Skeletal muscle tissue (tissue), 4 donors: ENCODE results near the gene ELL2. TPM values are rescaled to one million over a fixed set of nuclear protein-coding genes. Genes with fewer than 3 reads are reported as not detected.

Experiments
- H3K27ac ChIP-seq: one replicate; pipeline ENCODE4 v1.7.0; 2013; ENCODE audit warnings: mild to moderate bottlenecking, low read depth, low read length, inconsistent platforms
- H3K27me3 ChIP-seq, 3 donors: one replicate each; pipeline ENCODE4 v1.7.0; 2013; ENCODE audit warnings: low read length in 3 of 3; ENCODE audit not compliant: control insufficient read depth in 3 of 3, insufficient read depth in 3 of 3
- H3K36me3 ChIP-seq, 3 donors: one replicate each; pipeline ENCODE4 v1.7.0; 2013; ENCODE audit warnings: low read length in 3 of 3; ENCODE audit not compliant: control insufficient read depth in 3 of 3, insufficient read depth in 3 of 3
- H3K4me1 ChIP-seq, 3 donors: one replicate each; pipeline ENCODE4 v1.7.0; 2013; ENCODE audit warnings: low read length in 3 of 3, mild to moderate bottlenecking in 3 of 3; ENCODE audit not compliant: control insufficient read depth in 3 of 3, insufficient read depth in 3 of 3
- H3K4me3 ChIP-seq, 3 donors: one replicate each; pipeline ENCODE4 v1.7.0; 2013; ENCODE audit warnings: low read length in 3 of 3
- H3K9ac ChIP-seq, 3 donors: one replicate each; pipeline ENCODE4 v1.7.0; 2013; ENCODE audit warnings: low read length in 3 of 3, mild to moderate bottlenecking in 3 of 3, moderate library complexity in 2 of 3, low read depth in 1 of 3
- H3K9me3 ChIP-seq, 3 donors: one replicate each; pipeline ENCODE4 v1.7.0; 2013; ENCODE audit warnings: low read length in 3 of 3; ENCODE audit not compliant: control insufficient read depth in 3 of 3
- total RNA-seq: library from RNA; depleted of rRNA; stranded (reverse); fragments of >200 nt; gene quantifications from one replicate; pipeline ENCODE4 v1.2.3, GENCODE V29; 2014
- donor health status: Osteomylitis.

The ELL2 gene
- total RNA-seq, 1 donor from 2014 or later, result 5.7 TPM

- peaks cover 0 to 5% (median 0%) of the 10 kb centered on the region in 3 donors for H3K4me1 ChIP-seq
- H3K36me3 ChIP-seq, result peaks cover 0 to 30% (median 21%) of the 10 kb centered on the region in 3 donors
- no peak overlapping the region for H3K4me3 ChIP-seq
- no peaks in the 10 kb centered on the region for H3K9me3 ChIP-seq
- no peaks in the 10 kb centered on the region for H3K27me3 ChIP-seq
- H3K27ac ChIP-seq, result no peak overlapping the region
- no peak overlapping the region for H3K9ac ChIP-seq
Measured at GRCh38 chr5:95891499-95891898, 70.2 kb downstream of the ELL2 start.

GRCh38 chr5:95889076-95889475 lies 72.6 kb downstream of the ELL2 start:
- no peaks in the 10 kb centered on the region for H3K4me1 ChIP-seq
- H3K27me3 ChIP-seq, result no peaks in the 10 kb centered on the region
- H3K27ac ChIP-seq, result no peak overlapping the region
- no peak overlapping the region for H3K4me3 ChIP-seq
- peaks cover 0 to 27% (median 14%) of the 10 kb centered on the region in 3 donors for H3K36me3 ChIP-seq
- no peak overlapping the region for H3K9ac ChIP-seq
- H3K9me3 ChIP-seq, result no peaks in the 10 kb centered on the region

- H3K27me3 ChIP-seq, result no peaks in the 10 kb centered on the region
- H3K4me1 ChIP-seq, result no peaks in the 10 kb centered on the region
- H3K36me3 ChIP-seq, result peaks cover 0 to 27% (median 14%) of the 10 kb centered on the region in 3 donors
- H3K27ac ChIP-seq, result no peak overlapping the region
- no peaks in the 10 kb centered on the region for H3K9me3 ChIP-seq
- no peak overlapping the region for H3K9ac ChIP-seq
- H3K4me3 ChIP-seq, result no peak overlapping the region
Measured at GRCh38 chr5:95887977-95888376, 73.7 kb downstream of the ELL2 start.

- Histone ChIP-seq H3K36me3 (peaks cover 0 to 26% (median 13%) of the 10 kb centered on the region in 3 donors), H3K4me1 (peaks cover 5 to 7% (median 7%) of the 10 kb centered on the region in 3 donors), H3K9ac (no peak overlapping the region), H3K27ac (no peak overlapping the region), H3K9me3 (no peaks in the 10 kb centered on the region), H3K4me3 (no peak overlapping the region), H3K27me3 (no peaks in the 10 kb centered on the region)
Measured at GRCh38 chr5:95886340-95887044, 75.2 kb downstream of the ELL2 start.

GRCh38 chr5:95884511-95884910 lies 77.1 kb downstream of the ELL2 start:
- H3K9me3 ChIP-seq, result no peaks in the 10 kb centered on the region
- no peak overlapping the region for H3K4me3 ChIP-seq
- no peaks in the 10 kb centered on the region for H3K27me3 ChIP-seq
- peaks cover 5 to 7% (median 7%) of the 10 kb centered on the region in 3 donors for H3K4me1 ChIP-seq
- H3K9ac ChIP-seq, result no peak overlapping the region
- H3K27ac ChIP-seq, result no peak overlapping the region
- H3K36me3 ChIP-seq, result peaks cover 0 to 8% (median 2%) of the 10 kb centered on the region in 3 donors

GRCh38 chr5:95884017-95884325 lies 77.7 kb downstream of the ELL2 start:
- no peaks in the 10 kb centered on the region for H3K27me3 ChIP-seq
- H3K4me3 ChIP-seq, result no peak overlapping the region
- H3K4me1 ChIP-seq, result peaks cover 5 to 7% (median 7%) of the 10 kb centered on the region in 3 donors
- no peaks in the 10 kb centered on the region for H3K9me3 ChIP-seq
- H3K36me3 ChIP-seq, result peaks cover 0 to 7% (median 2%) of the 10 kb centered on the region in 3 donors
- no peak overlapping the region for H3K27ac ChIP-seq
- no peak overlapping the region for H3K9ac ChIP-seq

- no peak overlapping the region for H3K9ac ChIP-seq
Measured at GRCh38 chr5:95883185-95884016, 78.2 kb downstream of the ELL2 start.

GRCh38 chr5:95881833-95882232 lies 79.8 kb downstream of the ELL2 start:
- Histone ChIP-seq H3K27me3 (no peaks in the 10 kb centered on the region), H3K27ac (no peak overlapping the region), H3K9me3 (no peaks in the 10 kb centered on the region), H3K9ac (no peak overlapping the region), H3K36me3 (peaks cover 0 to 3% (median 0%) of the 10 kb centered on the region in 3 donors), H3K4me1 (peaks cover 5 to 7% (median 7%) of the 10 kb centered on the region in 3 donors), H3K4me3 (peak overlapping the region in 1 of 3 donors; percentile 45)

More at GRCh38 chr5:95883185-95884016, 78.2 kb downstream of the ELL2 start:
- peaks cover 5 to 7% (median 7%) of the 10 kb centered on the region in 3 donors for H3K4me1 ChIP-seq
- H3K4me3 ChIP-seq, result no peak overlapping the region
- no peaks in the 10 kb centered on the region for H3K9me3 ChIP-seq
- peaks cover 0 to 7% (median 0%) of the 10 kb centered on the region in 3 donors for H3K36me3 ChIP-seq
- no peaks in the 10 kb centered on the region for H3K27me3 ChIP-seq
- no peak overlapping the region for H3K27ac ChIP-seq

GRCh38 chr5:95880081-95880926 lies 81.3 kb downstream of the ELL2 start:
- Histone ChIP-seq H3K36me3 (no peaks in the 10 kb centered on the region), H3K4me1 (peaks cover 5 to 7% (median 7%) of the 10 kb centered on the region in 3 donors), H3K27ac (no peak overlapping the region), H3K9me3 (no peaks in the 10 kb centered on the region), H3K27me3 (no peaks in the 10 kb centered on the region), H3K4me3 (no peak overlapping the region), H3K9ac (no peak overlapping the region)
